GM13977 (cell line): ENCODE results near the gene CLEC1B.
"Not testable (repeated sequence)": the region's sequence is repeated elsewhere in the genome, so short reads cannot be mapped to it uniquely, and the experiment has no call there.

Experiments
- DNase-seq: peaks from one replicate; pipeline ENCODE4 v3.0.0; 2012; ENCODE audit warnings: low spot score
- in situ Hi-C: fragments of 300-500 bp; cut with MboI; formaldehyde crosslinking; loops from one replicate; pipeline ENCODE4 v1.12.0; 2022; ENCODE audit warnings: low sequenced_read_pairs, low pct_unique_long_range_greater_than_20kb, mixed read lengths, inconsistent platforms; ENCODE audit not compliant: unreplicated experiment
- TF ChIP-seq, protein P1 (sequence below): IDR thresholded peaks from 2 replicates; pipeline ENCODE4 v1.5.1; 2012; ENCODE audit warnings: mild to moderate bottlenecking, control low read depth; ENCODE audit not compliant: insufficient read depth; ENCODE audit errors: extremely low read depth, missing control alignments

CLEC1B gene

DNA sequence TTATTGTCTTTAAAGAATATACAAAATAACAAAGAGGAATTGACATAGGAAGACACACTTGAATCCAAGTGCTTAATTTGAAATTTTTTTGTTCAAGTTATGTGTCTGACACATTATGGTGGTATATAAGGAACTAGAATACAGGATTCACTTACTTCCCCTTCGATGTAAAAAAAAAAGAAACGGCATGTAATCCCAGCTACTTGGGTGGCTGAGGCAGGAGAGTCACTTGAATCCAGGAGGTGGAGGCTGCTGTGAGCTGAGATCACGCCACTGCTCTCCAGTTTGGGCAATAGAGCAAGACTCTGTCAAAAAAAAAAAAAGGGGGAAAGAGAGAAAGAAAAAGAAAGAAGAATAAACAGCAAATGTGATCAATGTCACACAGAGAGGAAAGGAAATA lies 18.8 kb downstream of the CLEC1B start:
- TF ChIP-seq, protein P1, sequence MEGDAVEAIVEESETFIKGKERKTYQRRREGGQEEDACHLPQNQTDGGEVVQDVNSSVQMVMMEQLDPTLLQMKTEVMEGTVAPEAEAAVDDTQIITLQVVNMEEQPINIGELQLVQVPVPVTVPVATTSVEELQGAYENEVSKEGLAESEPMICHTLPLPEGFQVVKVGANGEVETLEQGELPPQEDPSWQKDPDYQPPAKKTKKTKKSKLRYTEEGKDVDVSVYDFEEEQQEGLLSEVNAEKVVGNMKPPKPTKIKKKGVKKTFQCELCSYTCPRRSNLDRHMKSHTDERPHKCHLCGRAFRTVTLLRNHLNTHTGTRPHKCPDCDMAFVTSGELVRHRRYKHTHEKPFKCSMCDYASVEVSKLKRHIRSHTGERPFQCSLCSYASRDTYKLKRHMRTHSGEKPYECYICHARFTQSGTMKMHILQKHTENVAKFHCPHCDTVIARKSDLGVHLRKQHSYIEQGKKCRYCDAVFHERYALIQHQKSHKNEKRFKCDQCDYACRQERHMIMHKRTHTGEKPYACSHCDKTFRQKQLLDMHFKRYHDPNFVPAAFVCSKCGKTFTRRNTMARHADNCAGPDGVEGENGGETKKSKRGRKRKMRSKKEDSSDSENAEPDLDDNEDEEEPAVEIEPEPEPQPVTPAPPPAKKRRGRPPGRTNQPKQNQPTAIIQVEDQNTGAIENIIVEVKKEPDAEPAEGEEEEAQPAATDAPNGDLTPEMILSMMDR = no peak
- in situ Hi-C loops = no loop called here
- no peak for DNase-seq

DNA sequence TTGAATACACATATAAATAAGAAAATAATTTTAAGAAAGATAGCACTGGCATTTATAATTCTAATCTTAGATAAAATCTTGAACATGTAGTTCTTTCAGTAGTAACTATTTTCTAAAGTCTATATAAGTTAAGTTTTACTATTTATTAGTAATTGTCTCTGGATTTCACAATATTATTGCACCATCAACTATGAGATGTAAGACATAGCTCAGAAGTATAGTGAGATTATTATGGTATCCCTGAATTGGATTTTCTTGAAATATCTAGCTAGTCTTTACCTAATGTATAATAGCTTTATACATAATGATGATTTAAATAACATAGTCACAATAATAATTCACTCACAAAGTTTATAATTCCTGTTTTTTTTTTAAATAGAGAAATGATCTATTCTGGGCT lies 21.0 kb downstream of the CLEC1B start:
- DNase-seq = no peak
- TF ChIP-seq, protein P1 = no peak
- in situ Hi-C loops = no loop called here

DNA sequence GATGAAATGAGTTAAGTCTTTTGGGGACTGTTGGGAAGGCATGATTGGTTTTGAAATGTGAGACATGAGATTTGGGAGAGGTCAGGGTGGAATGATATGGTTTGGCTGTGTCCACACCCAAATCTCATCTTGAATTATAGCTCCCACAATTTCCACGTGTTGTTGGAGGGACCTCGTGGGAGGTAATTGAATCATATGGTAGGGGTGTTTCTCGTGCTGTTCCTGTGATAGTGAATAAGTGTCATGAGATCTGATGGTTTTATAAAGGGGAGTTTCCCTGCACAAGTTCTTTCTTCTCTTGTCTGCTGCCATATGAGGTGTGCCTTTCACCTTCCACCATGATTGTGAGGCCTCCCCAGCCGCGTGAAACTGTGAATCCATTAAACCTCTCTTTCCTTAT lies 22.3 kb downstream of the CLEC1B start:
- not testable (repeated sequence) for DNase-seq

DNA sequence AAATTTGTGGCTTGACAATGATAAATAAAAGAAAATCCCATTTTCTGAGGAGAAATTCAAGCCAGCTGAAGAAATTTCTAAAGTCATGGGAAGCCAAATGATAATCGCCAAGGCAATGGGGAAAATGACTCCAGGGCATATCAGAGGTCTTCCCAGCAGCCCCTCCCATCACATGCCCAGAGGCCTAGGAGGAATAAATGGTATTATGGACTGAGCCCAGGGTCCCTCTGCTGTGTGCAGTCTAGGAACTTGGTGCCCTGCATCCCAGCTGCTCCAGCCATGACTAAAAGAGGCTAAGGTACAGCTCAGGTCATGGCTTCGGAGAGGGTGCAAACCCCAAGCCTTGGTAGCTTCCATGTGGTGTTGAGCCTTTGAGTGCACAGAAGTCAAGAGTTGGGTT lies 23.3 kb downstream of the CLEC1B start:
- TF ChIP-seq, protein P1 = no peak
- DNase-seq = no peak
- in situ Hi-C loops = no loop called here

More for the DNA sequence above, 22.3 kb downstream of the CLEC1B start:
- in situ Hi-C loops = not testable (repeated sequence)

DNA sequence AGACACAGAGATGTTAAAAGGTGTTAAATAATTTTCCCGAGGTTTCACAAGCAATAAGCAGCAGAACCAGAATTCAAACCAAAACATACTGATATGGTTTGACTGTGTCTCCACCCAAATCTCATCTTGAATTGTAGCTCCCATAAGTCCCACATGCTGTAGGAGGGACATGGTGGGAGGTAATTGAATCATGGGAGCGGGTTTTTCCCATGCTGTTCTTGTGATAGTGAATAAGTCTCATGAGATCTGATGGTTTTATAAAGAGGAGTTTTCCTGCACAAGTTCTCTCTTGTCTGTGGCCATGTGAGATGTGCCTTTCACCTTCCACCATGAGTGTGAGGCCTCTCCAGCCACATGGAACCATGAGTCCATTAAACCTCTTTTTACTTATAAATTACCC lies 24.2 kb downstream of the CLEC1B start:
- in situ Hi-C loops, DNase-seq: not testable (repeated sequence)

DNA sequence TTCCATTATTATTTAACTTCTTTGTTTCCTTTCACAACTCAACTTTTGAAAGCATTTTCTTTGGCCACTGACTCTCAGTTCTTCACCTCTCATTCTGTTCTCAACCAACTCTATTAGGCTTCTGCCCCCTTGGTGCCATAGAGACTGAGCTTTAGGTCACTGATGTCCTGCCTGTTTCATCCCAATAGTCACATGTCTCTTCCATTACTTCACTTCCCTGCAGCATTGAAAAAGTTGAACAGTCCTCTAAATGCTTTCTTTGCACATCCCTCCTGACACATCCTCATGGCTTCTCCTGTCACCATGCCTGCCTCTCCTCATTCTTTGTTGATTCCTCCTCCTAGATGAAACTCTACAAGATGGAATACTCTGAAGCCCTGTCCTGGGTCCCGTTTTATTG lies 25.0 kb downstream of the CLEC1B start:
- TF ChIP-seq, protein P1 = no peak
- DNase-seq = no peak
- in situ Hi-C loops = no loop called here

DNA sequence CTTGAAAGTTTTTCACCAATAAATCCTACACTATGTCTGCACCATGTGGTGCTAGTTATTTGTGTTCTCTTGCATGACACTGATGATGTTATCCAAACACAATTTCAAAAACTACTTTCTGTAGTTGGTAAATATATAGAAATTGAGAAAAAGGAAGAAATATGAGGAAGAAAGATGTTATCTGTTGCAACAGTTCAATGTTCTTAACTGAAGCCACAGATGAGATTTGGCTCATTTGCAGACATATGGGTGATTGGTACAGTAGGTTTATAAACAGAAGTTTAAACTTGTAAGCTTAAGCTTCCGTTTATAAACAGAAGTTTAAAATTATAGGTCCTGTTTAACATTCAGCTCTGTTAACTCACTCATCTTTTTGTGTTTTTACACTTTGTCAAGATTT lies 27.7 kb downstream of the CLEC1B start, which contains the start of gene CLEC12A:
CLEC12A (plus strand) TSS at position 229 of the 400 bp plus-strand sequence. CDS start 188 bp downstream, outside the sequence.
- in situ Hi-C loops = no loop called here
- TF ChIP-seq, protein P1 = no peak

DNA sequence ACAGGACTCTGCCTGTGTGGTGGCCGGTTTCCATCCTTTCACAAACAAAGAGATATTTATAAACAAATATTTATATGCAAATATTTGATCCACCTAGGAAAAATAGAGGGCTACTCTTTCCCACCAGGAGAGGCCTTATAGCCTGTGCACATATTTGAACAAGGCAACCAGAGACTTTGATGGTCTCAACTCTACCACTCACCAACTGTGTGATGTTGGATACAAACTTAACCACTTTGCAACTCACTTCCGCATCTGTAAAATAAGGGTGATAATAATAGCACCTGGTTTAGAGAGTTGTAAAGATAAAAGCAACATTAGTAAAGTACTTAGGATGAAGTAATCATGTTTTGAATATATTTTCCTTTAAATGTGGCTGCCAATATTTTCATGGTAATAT lies 29.2 kb downstream of the CLEC1B start:
- TF ChIP-seq, protein P1 = no peak
- in situ Hi-C loops = no loop called here
- DNase-seq = no peak

More for the DNA sequence above, 27.7 kb downstream of the CLEC1B start, which contains the start of gene CLEC12A:
- DNase-seq = no peak
